ENCODE results near the gene COG6. TPM values are rescaled to one million over a fixed set of nuclear protein-coding genes. Genes with fewer than 3 reads are reported as not detected.

The COG6 gene
- total RNA-seq (10 to 100 TPM; 37.2 to 44.5 TPM), polyA plus RNA-seq (10 to 100 TPM; 12.2 to 18.1 TPM)

GRCh38 chr13:39655569-39656324 lies at the start of gene COG6:
Gene COG6 (plus strand): TSS chr13:39655662. CDS start chr13:39655727, 65 bp downstream.
- Mint-ChIP-seq H3K27me3 (no peaks in the 10 kb centered on the region), H3K4me1 (peaks cover 23 to 45% (median 35%) of the 10 kb centered on the region in 4 donors), H3K4me3 (peak within 1 kb of the TSS; percentile 92 to 99 (median 98)), H3K9me3 (peaks cover 0 to 6% (median 0%) of the 10 kb centered on the region in 8 donors), H3K36me3 (peaks cover 0 to 17% of the 10 kb centered on the region in 2 donors), H3K27ac (peak within 1 kb of the TSS; percentile 82 to 98 (median 94))
- H3K4me1 ChIP-seq (ENCODE audit: insufficient read depth, low read length) = peaks cover 17% of the 10 kb centered on the region
- H3K36me3 ChIP-seq (ENCODE audit: insufficient read depth, low read length) = no peaks in the 10 kb centered on the region
- POLR2A ChIA-PET (ENCODE audit: partially characterized antibody) = interaction anchor here (0.6 to 1.0 kb wide), 2 partner anchors 15 to 618 kb away, joined by 3 read pairs; partner anchors contain the start of gene PROSER1
- intact Hi-C loops (cut with micrococcal nuclease) = loop anchor here (1.0 kb wide), 1 partner anchor 617 kb away; the partner anchor contains the start of genes NHLRC3 and PROSER1
- DNase-seq = peak; percentile 89 to 95 (median 91)
- no peaks in the 10 kb centered on the region for H3K9me3 ChIP-seq (ENCODE audit: control insufficient read depth in 1 of 2, low read length in 2 of 2)
- H3K4me3 ChIP-seq (ENCODE audit: low read length in 2 of 2) = peak within 1 kb of the TSS; percentile 77 to 94
- H3K27ac ChIP-seq (ENCODE audit: low read depth, low read length) = peak within 1 kb of the TSS; percentile 67
- CTCF ChIA-PET (ENCODE audit: partially characterized antibody) = interaction anchor here (1.0 kb wide), 1 partner anchor 22 kb away, joined by 3 read pairs; no protein-coding TSS in a partner anchor
- H3K27me3 ChIP-seq (ENCODE audit: insufficient read depth, low read length) = no peaks in the 10 kb centered on the region

- no peak for DNase-seq
- Mint-ChIP-seq H3K36me3 (no peaks in the 10 kb centered on the region), H3K9me3 (no peaks in the 10 kb centered on the region), H3K27me3 (peaks cover 19 to 27% of the 10 kb centered on the region in 2 donors), H3K4me1 (peaks cover 6 to 16% (median 12%) of the 10 kb centered on the region in 4 donors), H3K4me3 (no peak overlapping the region), H3K27ac (no peak overlapping the region)
- Histone ChIP-seq H3K27me3 (ENCODE audit: insufficient read depth, low read length) (peaks cover 11% of the 10 kb centered on the region), H3K36me3 (ENCODE audit: insufficient read depth, low read length) (no peaks in the 10 kb centered on the region), H3K27ac (ENCODE audit: low read depth, low read length) (no peak overlapping the region), H3K4me3 (ENCODE audit: low read length in 2 of 2) (no peak overlapping the region), H3K9me3 (ENCODE audit: control insufficient read depth in 1 of 2, low read length in 2 of 2) (no peaks in the 10 kb centered on the region), H3K4me1 (ENCODE audit: insufficient read depth, low read length) (peaks cover 7% of the 10 kb centered on the region)
- intact Hi-C loops (cut with micrococcal nuclease) = no loop called here
- CTCF ChIA-PET (ENCODE audit: partially characterized antibody) = interaction anchor here (1.5 to 2.3 kb wide), 2 partner anchors 9 to 10 kb away, joined by 4 to 10 read pairs; no protein-coding TSS in a partner anchor
- POLR2A ChIA-PET (ENCODE audit: partially characterized antibody) = no interaction called here
Measured at GRCh38 chr13:39605677-39606320, 49.7 kb upstream of the COG6 start.

- peaks cover 9 to 13% of the 10 kb centered on the region in 2 donors for H3K27me3 Mint-ChIP-seq
- CTCF ChIA-PET (ENCODE audit: partially characterized antibody) = interaction anchor here (0.9 kb wide), 1 partner anchor 8 kb away, joined by 5 read pairs; no protein-coding TSS in a partner anchor
Measured at GRCh38 chr13:39607876-39608275, 47.6 kb upstream of the COG6 start.

GRCh38 chr13:39612023-39612637 lies 43.3 kb upstream of the COG6 start:
- Histone ChIP-seq H3K4me1 (ENCODE audit: insufficient read depth, low read length) (no peaks in the 10 kb centered on the region), H3K27ac (ENCODE audit: low read depth, low read length) (no peak overlapping the region), H3K27me3 (ENCODE audit: insufficient read depth, low read length) (no peaks in the 10 kb centered on the region), H3K4me3 (ENCODE audit: low read length in 2 of 2) (no peak overlapping the region), H3K9me3 (ENCODE audit: control insufficient read depth in 1 of 2, low read length in 2 of 2) (no peaks in the 10 kb centered on the region), H3K36me3 (ENCODE audit: insufficient read depth, low read length) (no peaks in the 10 kb centered on the region)
- CTCF ChIA-PET (ENCODE audit: partially characterized antibody) = interaction anchor here (0.8 to 3.3 kb wide), 22 partner anchors 9 to 642 kb away, joined by 3 to 18 read pairs (median 6); no protein-coding TSS in a partner anchor
- no peak overlapping the region for H3K27ac Mint-ChIP-seq
- intact Hi-C loops (cut with micrococcal nuclease) = loop anchor here (1.0 to 10.0 kb wide), 2 partner anchors 197 to 561 kb away; no protein-coding TSS in a partner anchor
- POLR2A ChIA-PET (ENCODE audit: partially characterized antibody) = no interaction called here
- no peaks in the 10 kb centered on the region for H3K36me3 Mint-ChIP-seq
- no peak overlapping the region for H3K4me3 Mint-ChIP-seq
- DNase-seq = peak; percentile 40 to 54 (median 47)
- no peaks in the 10 kb centered on the region for H3K9me3 Mint-ChIP-seq
- H3K27me3 Mint-ChIP-seq = peaks cover 3 to 7% of the 10 kb centered on the region in 2 donors
- H3K4me1 Mint-ChIP-seq = no peaks in the 10 kb centered on the region

More at GRCh38 chr13:39607876-39608275, 47.6 kb upstream of the COG6 start:
- Histone ChIP-seq H3K4me1 (ENCODE audit: insufficient read depth, low read length) (no peaks in the 10 kb centered on the region), H3K27ac (ENCODE audit: low read depth, low read length) (no peak overlapping the region), H3K27me3 (ENCODE audit: insufficient read depth, low read length) (no peaks in the 10 kb centered on the region), H3K4me3 (ENCODE audit: low read length in 2 of 2) (no peak overlapping the region), H3K9me3 (ENCODE audit: control insufficient read depth in 1 of 2, low read length in 2 of 2) (no peaks in the 10 kb centered on the region), H3K36me3 (ENCODE audit: insufficient read depth, low read length) (no peaks in the 10 kb centered on the region)
- Mint-ChIP-seq H3K9me3 (no peaks in the 10 kb centered on the region), H3K36me3 (no peaks in the 10 kb centered on the region), H3K4me1 (peaks cover 2 to 8% (median 5%) of the 10 kb centered on the region in 4 donors), H3K4me3 (no peak overlapping the region), H3K27ac (no peak overlapping the region)
- intact Hi-C loops (cut with micrococcal nuclease) = no loop called here
- no peak for DNase-seq
- POLR2A ChIA-PET (ENCODE audit: partially characterized antibody) = no interaction called here

GRCh38 chr13:39616087-39616694 lies 39.3 kb upstream of the COG6 start:
- Mint-ChIP-seq H3K27me3 (peaks cover 0 to 7% of the 10 kb centered on the region in 2 donors), H3K4me3 (no peak overlapping the region), H3K27ac (no peak overlapping the region), H3K9me3 (no peaks in the 10 kb centered on the region), H3K4me1 (no peaks in the 10 kb centered on the region), H3K36me3 (no peaks in the 10 kb centered on the region)
- ChIA-PET CTCF (ENCODE audit: partially characterized antibody) (interaction anchor here (0.5 to 1.5 kb wide), 25 partner anchors 9 to 565 kb away, joined by 3 to 10 read pairs (median 3); no protein-coding TSS in a partner anchor), POLR2A (ENCODE audit: partially characterized antibody) (no interaction called here)
- Histone ChIP-seq H3K4me3 (ENCODE audit: low read length in 2 of 2) (no peak overlapping the region), H3K27ac (ENCODE audit: low read depth, low read length) (no peak overlapping the region), H3K36me3 (ENCODE audit: insufficient read depth, low read length) (no peaks in the 10 kb centered on the region), H3K9me3 (ENCODE audit: control insufficient read depth in 1 of 2, low read length in 2 of 2) (no peaks in the 10 kb centered on the region), H3K27me3 (ENCODE audit: insufficient read depth, low read length) (no peaks in the 10 kb centered on the region), H3K4me1 (ENCODE audit: insufficient read depth, low read length) (no peaks in the 10 kb centered on the region)
- DNase-seq = peak; percentile 39 to 44 (median 40)
- intact Hi-C loops (cut with micrococcal nuclease) = loop anchor here (1.0 to 10.0 kb wide), 2 partner anchors 60 to 201 kb away; no protein-coding TSS in a partner anchor

DNA sequence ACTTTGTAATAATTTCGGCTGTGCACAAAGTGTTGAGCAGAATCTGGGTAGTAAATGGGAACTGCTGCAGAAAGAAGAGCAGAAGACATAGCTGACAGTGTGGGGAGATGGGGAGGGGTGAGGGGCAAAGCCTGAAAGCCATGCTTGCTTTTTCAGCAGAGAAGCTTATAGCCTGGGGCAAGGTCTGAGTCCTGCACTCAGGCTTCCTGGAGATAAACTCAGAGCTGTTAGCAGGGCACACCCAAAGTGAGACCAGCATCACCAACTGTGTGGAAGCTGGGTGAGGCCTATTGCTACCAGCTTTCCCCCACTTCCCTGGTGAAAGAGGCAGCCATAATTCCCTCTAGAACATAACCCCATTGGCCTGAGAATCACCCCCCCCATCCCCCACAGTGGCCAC lies 36.9 kb upstream of the COG6 start:
- Mint-ChIP-seq H3K36me3 (no peaks in the 10 kb centered on the region), H3K4me3 (no peak overlapping the region), H3K27me3 (peaks cover 0 to 7% of the 10 kb centered on the region in 2 donors), H3K27ac (no peak overlapping the region), H3K9me3 (no peaks in the 10 kb centered on the region), H3K4me1 (no peaks in the 10 kb centered on the region)
- Histone ChIP-seq H3K9me3 (ENCODE audit: control insufficient read depth in 1 of 2, low read length in 2 of 2) (no peaks in the 10 kb centered on the region), H3K4me3 (ENCODE audit: low read length in 2 of 2) (no peak overlapping the region), H3K4me1 (ENCODE audit: insufficient read depth, low read length) (no peaks in the 10 kb centered on the region), H3K27ac (ENCODE audit: low read depth, low read length) (no peak overlapping the region), H3K36me3 (ENCODE audit: insufficient read depth, low read length) (no peaks in the 10 kb centered on the region), H3K27me3 (ENCODE audit: insufficient read depth, low read length) (no peaks in the 10 kb centered on the region)
- intact Hi-C loops (cut with micrococcal nuclease) = loop anchor here (10.0 kb wide), 1 partner anchor 204 kb away; no protein-coding TSS in a partner anchor
- DNase-seq = no peak
- POLR2A ChIA-PET (ENCODE audit: partially characterized antibody) = no interaction called here
- CTCF ChIA-PET (ENCODE audit: partially characterized antibody) = interaction anchor here (0.9 kb wide), 1 partner anchor 8 kb away, joined by 3 read pairs; no protein-coding TSS in a partner anchor
